GM21786 (cell line): ENCODE measurements around the gene ADAMTS12.
"Not testable (repeated sequence)": the region's sequence is repeated elsewhere in the genome, so short reads cannot be mapped to it uniquely, and the experiment has no call there.

Source experiments
- ATAC-seq: cut with Tn5 transposase; IDR thresholded peaks from one replicate; pipeline ENCODE4 v1.9.1; 2021; ENCODE audit not compliant: unreplicated experiment

The ADAMTS12 gene

GRCh38 chr5:33538201-33538600, 353.6 kb downstream of the ADAMTS12 start:
- ATAC-seq = no peak

GRCh38 chr5:33537240-33537639, 354.6 kb downstream of the ADAMTS12 start:
- ATAC-seq = no peak

GRCh38 chr5:33536802-33537201, 355.0 kb downstream of the ADAMTS12 start:
- ATAC-seq = no peak

GRCh38 chr5:33531824-33532223, 360.0 kb downstream of the ADAMTS12 start:
- ATAC-seq = no peak

GRCh38 chr5:33531037-33531298, 360.8 kb downstream of the ADAMTS12 start:
- no peak for ATAC-seq

- ATAC-seq = no peak
Observed at GRCh38 chr5:33530183-33531036, 361.4 kb downstream of the ADAMTS12 start.

- no peak for ATAC-seq
Observed at GRCh38 chr5:33527696-33528095, 364.1 kb downstream of the ADAMTS12 start.

GRCh38 chr5:33526755-33527154, 365.0 kb downstream of the ADAMTS12 start:
- no peak for ATAC-seq

GRCh38 chr5:33524476-33524875, 367.3 kb downstream of the ADAMTS12 start:
- no peak for ATAC-seq

GRCh38 chr5:33523208-33523771, 368.5 kb downstream of the ADAMTS12 start:
- ATAC-seq = no peak

GRCh38 chr5:33516421-33516820, 375.4 kb downstream of the ADAMTS12 start:
- no peak for ATAC-seq

GRCh38 chr5:33515366-33515765, 376.4 kb downstream of the ADAMTS12 start:
- not testable (repeated sequence) for ATAC-seq

GRCh38 chr5:33513462-33514185, 378.2 kb downstream of the ADAMTS12 start:
- no peak for ATAC-seq

- ATAC-seq = no peak
Observed at GRCh38 chr5:33509036-33509435, 382.8 kb downstream of the ADAMTS12 start.

GRCh38 chr5:33507426-33507825, 384.4 kb downstream of the ADAMTS12 start:
- ATAC-seq = no peak

- no peak for ATAC-seq
Observed at GRCh38 chr5:33504570-33504969, 387.2 kb downstream of the ADAMTS12 start.

- ATAC-seq = no peak
Observed at GRCh38 chr5:33501899-33502298, 389.9 kb downstream of the ADAMTS12 start.

GRCh38 chr5:33501260-33501659, 390.5 kb downstream of the ADAMTS12 start:
- ATAC-seq = no peak

GRCh38 chr5:33494466-33494865, 397.3 kb downstream of the ADAMTS12 start:
- no peak for ATAC-seq

GRCh38 chr5:33491941-33492340, 399.8 kb downstream of the ADAMTS12 start:
- ATAC-seq = no peak

- ATAC-seq = no peak
Observed at GRCh38 chr5:33490071-33490665, 401.6 kb downstream of the ADAMTS12 start.
